GM12878 (cell line): ENCODE measurements around the gene KIF1C. TPM values are rescaled to one million over a fixed set of nuclear protein-coding genes. Genes with fewer than 3 reads are reported as not detected.
A peak's percentile ranks its signal among the peaks of the same experiment; 100 is the strongest.

Source experiments
- BACH1 ChIP-seq: fragments of 450-650 bp; IDR thresholded peaks from 2 replicates; pipeline ENCODE4 v1.6.1; 2017; ENCODE audit warnings: mild to moderate bottlenecking, borderline replicate concordance
- ETV6 ChIP-seq, 2 experiments: fragments of 450-650 bp in 1 of 2; IDR thresholded peaks in 1 of 2; conservative IDR thresholded peaks in 1 of 2; 2 replicates each; pipeline ENCODE4 v1.6.1; 2014; ENCODE audit warnings: antibody characterized with exemption in 1 of 2, borderline replicate concordance in 1 of 2, low read depth in 1 of 2, mild to moderate bottlenecking in 1 of 2, moderate library complexity in 1 of 2
- MEF2B ChIP-seq: fragments of 450-650 bp; IDR thresholded peaks from 2 replicates; pipeline ENCODE4 v1.6.1; 2018; ENCODE audit warnings: mild to moderate bottlenecking, moderate library complexity; ENCODE audit not compliant: partially characterized antibody, poor library complexity, severe bottlenecking
- RAD21 ChIP-seq: IDR thresholded peaks from 2 replicates; pipeline ENCODE4 v1.6.1; 2011; ENCODE audit warnings: mild to moderate bottlenecking, low read depth, low read length, moderate library complexity; ENCODE audit not compliant: insufficient read depth
- RAD51 ChIP-seq: fragments of 450-650 bp; IDR thresholded peaks from 2 replicates; pipeline ENCODE4 v1.6.1; 2016; ENCODE audit warnings: moderate library complexity, mild to moderate bottlenecking, inconsistent platforms
- RELA ChIP-seq: fragments of 450-650 bp; IDR thresholded peaks from 2 replicates; pipeline ENCODE4 v1.8.0; 2014; ENCODE audit warnings: borderline replicate concordance; ENCODE audit not compliant: partially characterized antibody
- SIN3A ChIP-seq: IDR thresholded peaks from 2 replicates; pipeline ENCODE4 v1.6.1; 2012; ENCODE audit warnings: low read depth, low read length, improper control_type of control experiment
- SMC3 ChIP-seq: IDR thresholded peaks from 2 replicates; pipeline ENCODE4 v1.6.1; 2011; ENCODE audit warnings: low read length, improper control_type of control experiment, borderline replicate concordance
- TBL1XR1 ChIP-seq: IDR thresholded peaks from 2 replicates; pipeline ENCODE4 v1.6.1; 2012; ENCODE audit warnings: low read depth, low read length, improper control_type of control experiment
- WRNIP1 ChIP-seq: IDR thresholded peaks from 2 replicates; pipeline ENCODE4 v1.6.1; 2011; ENCODE audit warnings: low read depth, low read length, improper control_type of control experiment, borderline replicate concordance
- YBX1 ChIP-seq: fragments of 450-650 bp; IDR thresholded peaks from 2 replicates; pipeline ENCODE4 v1.6.1; 2016; ENCODE audit warnings: antibody characterized with exemption
- polyA plus RNA-seq, 11 experiments: library from polyadenylated mRNA; depleted of rRNA in 4 of 11; unstranded in 6 of 11; stranded (reverse) in 5 of 11; fragments of >200 nt; fragmentation: Nextera tagmentation in 4 of 11; fragmentation: Illumina TruSeq in 1 of 11; extraction: Ambion mirVana in 4 of 11; extraction: Trizol in 1 of 11; gene quantifications; 1 replicate in 1 of 11; 2 replicates in 10 of 11; pipeline versions ENCODE4 v1.2.1 to v1.2.3, GENCODE V29; 2011 to 2016; ENCODE audit warnings: inconsistent platforms in 2 of 11, missing spikeins in 2 of 11, low read depth in 1 of 11
- total RNA-seq, 4 experiments: library from RNA; depleted of rRNA in 3 of 4; stranded (reverse); fragments of >200 nt in 3 of 4; fragmentation: Illumina TruSeq in 1 of 4; extraction: Trizol in 1 of 4; gene quantifications; 2 replicates each; pipeline versions ENCODE4 v1.2.1 to v1.2.3, GENCODE V29; 2013 to 2021
- TF ChIP-seq, protein P1 (sequence below): fragments of 450-650 bp; IDR thresholded peaks from 2 replicates; pipeline ENCODE4 v1.6.1; 2016; ENCODE audit warnings: mild to moderate bottlenecking
- TF ChIP-seq, protein P2 (sequence below): fragments of 450-650 bp; formaldehyde crosslinking; IDR thresholded peaks from 2 replicates; pipeline ENCODE4 v1.5.0; 2022; ENCODE audit warnings: mild to moderate bottlenecking, missing genetic modification characterization
- TF ChIP-seq, protein P3 (sequence below), 3 experiments: IDR thresholded peaks in 2 of 3; conservative IDR thresholded peaks in 1 of 3; 2 replicates each; pipeline ENCODE4 v1.5.1; 2011; ENCODE audit warnings: low read depth in 3 of 3, low read length in 3 of 3, mild to moderate bottlenecking in 3 of 3, control low read depth in 2 of 3, moderate library complexity in 2 of 3, inconsistent platforms in 1 of 3, mixed read lengths in 1 of 3; ENCODE audit not compliant: control insufficient read depth in 2 of 3, insufficient read depth in 1 of 3; ENCODE audit errors: extremely low read depth in 1 of 3
- TF ChIP-seq, protein P4 (sequence below): fragments of 150-350 bp; IDR thresholded peaks from 2 replicates; pipeline ENCODE4 v1.6.1; 2014; ENCODE audit warnings: mild to moderate bottlenecking, low read depth, low read length
- TF ChIP-seq, protein P5 (sequence below): fragments of 450-650 bp; IDR thresholded peaks from 2 replicates; pipeline ENCODE4 v1.6.1; 2016; ENCODE audit warnings: mild to moderate bottlenecking, moderate library complexity, borderline replicate concordance

The KIF1C gene
- total and polyA plus RNA-seq, 10 of the 15 experiments (the other 5 are each of a cell fraction or from before 2014, with no cell fraction given) = 1.4 to 65.9 (median 21.1) TPM

DNA sequence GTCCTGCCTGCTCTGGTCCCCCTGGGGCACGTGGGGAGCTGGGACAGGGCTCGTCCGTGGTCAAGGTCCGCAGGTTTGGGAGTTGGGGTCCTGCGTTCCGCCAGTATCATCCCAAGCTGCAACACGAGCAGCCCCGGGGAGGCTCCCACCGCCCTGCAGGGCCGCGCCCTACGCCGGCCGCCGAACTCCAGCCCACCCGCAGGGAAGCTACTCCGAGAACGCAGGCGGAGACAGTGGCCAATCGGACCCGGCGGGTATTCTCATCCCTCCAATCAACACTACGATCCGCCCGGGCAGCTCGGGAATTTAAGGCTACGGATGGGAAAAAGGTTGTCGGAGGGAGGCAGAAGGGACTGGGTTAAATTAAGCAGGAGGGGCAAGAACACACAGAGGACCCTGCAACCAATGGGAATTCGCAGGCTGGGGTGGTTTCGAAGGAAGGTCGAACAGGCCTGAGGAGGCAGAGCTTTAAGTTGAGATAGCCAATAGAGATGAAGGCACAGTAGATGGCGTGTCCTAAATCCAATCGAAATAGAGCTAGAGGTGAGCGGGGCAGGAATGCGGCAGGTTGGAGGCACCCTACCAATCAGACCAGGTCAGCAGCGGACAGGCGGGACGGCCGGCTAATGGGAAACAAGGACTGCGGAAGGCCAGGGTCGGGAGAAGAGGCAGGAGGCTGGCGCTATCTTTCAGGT, 30.8 kb upstream of the KIF1C start (continued):
- TF ChIP-seq, protein P1, sequence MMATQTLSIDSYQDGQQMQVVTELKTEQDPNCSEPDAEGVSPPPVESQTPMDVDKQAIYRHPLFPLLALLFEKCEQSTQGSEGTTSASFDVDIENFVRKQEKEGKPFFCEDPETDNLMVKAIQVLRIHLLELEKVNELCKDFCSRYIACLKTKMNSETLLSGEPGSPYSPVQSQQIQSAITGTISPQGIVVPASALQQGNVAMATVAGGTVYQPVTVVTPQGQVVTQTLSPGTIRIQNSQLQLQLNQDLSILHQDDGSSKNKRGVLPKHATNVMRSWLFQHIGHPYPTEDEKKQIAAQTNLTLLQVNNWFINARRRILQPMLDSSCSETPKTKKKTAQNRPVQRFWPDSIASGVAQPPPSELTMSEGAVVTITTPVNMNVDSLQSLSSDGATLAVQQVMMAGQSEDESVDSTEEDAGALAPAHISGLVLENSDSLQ = peak; percentile 100
- no peak for TF ChIP-seq RAD51
- TF ChIP-seq, protein P2, sequence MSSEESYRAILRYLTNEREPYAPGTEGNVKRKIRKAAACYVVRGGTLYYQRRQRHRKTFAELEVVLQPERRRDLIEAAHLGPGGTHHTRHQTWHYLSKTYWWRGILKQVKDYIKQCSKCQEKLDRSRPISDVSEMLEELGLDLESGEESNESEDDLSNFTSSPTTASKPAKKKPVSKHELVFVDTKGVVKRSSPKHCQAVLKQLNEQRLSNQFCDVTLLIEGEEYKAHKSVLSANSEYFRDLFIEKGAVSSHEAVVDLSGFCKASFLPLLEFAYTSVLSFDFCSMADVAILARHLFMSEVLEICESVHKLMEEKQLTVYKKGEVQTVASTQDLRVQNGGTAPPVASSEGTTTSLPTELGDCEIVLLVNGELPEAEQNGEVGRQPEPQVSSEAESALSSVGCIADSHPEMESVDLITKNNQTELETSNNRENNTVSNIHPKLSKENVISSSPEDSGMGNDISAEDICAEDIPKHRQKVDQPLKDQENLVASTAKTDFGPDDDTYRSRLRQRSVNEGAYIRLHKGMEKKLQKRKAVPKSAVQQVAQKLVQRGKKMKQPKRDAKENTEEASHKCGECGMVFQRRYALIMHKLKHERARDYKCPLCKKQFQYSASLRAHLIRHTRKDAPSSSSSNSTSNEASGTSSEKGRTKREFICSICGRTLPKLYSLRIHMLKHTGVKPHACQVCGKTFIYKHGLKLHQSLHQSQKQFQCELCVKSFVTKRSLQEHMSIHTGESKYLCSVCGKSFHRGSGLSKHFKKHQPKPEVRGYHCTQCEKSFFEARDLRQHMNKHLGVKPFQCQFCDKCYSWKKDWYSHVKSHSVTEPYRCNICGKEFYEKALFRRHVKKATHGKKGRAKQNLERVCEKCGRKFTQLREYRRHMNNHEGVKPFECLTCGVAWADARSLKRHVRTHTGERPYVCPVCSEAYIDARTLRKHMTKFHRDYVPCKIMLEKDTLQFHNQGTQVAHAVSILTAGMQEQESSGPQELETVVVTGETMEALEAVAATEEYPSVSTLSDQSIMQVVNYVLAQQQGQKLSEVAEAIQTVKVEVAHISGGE (CRISPR knock-in tag) = no peak
- 0 out of 2 replicates have a peak, but pooled peaks have one; percentile 10 for TF ChIP-seq TBL1XR1
- TF ChIP-seq MEF2B = no peak
- TF ChIP-seq, protein P3, sequence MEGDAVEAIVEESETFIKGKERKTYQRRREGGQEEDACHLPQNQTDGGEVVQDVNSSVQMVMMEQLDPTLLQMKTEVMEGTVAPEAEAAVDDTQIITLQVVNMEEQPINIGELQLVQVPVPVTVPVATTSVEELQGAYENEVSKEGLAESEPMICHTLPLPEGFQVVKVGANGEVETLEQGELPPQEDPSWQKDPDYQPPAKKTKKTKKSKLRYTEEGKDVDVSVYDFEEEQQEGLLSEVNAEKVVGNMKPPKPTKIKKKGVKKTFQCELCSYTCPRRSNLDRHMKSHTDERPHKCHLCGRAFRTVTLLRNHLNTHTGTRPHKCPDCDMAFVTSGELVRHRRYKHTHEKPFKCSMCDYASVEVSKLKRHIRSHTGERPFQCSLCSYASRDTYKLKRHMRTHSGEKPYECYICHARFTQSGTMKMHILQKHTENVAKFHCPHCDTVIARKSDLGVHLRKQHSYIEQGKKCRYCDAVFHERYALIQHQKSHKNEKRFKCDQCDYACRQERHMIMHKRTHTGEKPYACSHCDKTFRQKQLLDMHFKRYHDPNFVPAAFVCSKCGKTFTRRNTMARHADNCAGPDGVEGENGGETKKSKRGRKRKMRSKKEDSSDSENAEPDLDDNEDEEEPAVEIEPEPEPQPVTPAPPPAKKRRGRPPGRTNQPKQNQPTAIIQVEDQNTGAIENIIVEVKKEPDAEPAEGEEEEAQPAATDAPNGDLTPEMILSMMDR (IDR thresholded peaks at IDR 0.05 in 2 of 3, conservative IDR thresholded peaks at IDR 0.05 in 1 of 3; ENCODE audit: control insufficient read depth in 2 of 3, extremely low read depth in 1 of 3, insufficient read depth in 1 of 3, low read depth in 3 of 3, low read length in 3 of 3) = no peak
- no peak for TF ChIP-seq WRNIP1
- no peak for TF ChIP-seq RELA
- no peak for TF ChIP-seq RAD21
- TF ChIP-seq YBX1 = no peak
- no peak for TF ChIP-seq SMC3
- peak; percentile 17; the same call in 1 of the 2 replicates for TF ChIP-seq BACH1
- TF ChIP-seq, protein P4, sequence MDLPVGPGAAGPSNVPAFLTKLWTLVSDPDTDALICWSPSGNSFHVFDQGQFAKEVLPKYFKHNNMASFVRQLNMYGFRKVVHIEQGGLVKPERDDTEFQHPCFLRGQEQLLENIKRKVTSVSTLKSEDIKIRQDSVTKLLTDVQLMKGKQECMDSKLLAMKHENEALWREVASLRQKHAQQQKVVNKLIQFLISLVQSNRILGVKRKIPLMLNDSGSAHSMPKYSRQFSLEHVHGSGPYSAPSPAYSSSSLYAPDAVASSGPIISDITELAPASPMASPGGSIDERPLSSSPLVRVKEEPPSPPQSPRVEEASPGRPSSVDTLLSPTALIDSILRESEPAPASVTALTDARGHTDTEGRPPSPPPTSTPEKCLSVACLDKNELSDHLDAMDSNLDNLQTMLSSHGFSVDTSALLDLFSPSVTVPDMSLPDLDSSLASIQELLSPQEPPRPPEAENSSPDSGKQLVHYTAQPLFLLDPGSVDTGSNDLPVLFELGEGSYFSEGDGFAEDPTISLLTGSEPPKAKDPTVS = 0 out of 2 replicates have a peak, but pooled peaks have one; percentile 10
- TF ChIP-seq, protein P5, sequence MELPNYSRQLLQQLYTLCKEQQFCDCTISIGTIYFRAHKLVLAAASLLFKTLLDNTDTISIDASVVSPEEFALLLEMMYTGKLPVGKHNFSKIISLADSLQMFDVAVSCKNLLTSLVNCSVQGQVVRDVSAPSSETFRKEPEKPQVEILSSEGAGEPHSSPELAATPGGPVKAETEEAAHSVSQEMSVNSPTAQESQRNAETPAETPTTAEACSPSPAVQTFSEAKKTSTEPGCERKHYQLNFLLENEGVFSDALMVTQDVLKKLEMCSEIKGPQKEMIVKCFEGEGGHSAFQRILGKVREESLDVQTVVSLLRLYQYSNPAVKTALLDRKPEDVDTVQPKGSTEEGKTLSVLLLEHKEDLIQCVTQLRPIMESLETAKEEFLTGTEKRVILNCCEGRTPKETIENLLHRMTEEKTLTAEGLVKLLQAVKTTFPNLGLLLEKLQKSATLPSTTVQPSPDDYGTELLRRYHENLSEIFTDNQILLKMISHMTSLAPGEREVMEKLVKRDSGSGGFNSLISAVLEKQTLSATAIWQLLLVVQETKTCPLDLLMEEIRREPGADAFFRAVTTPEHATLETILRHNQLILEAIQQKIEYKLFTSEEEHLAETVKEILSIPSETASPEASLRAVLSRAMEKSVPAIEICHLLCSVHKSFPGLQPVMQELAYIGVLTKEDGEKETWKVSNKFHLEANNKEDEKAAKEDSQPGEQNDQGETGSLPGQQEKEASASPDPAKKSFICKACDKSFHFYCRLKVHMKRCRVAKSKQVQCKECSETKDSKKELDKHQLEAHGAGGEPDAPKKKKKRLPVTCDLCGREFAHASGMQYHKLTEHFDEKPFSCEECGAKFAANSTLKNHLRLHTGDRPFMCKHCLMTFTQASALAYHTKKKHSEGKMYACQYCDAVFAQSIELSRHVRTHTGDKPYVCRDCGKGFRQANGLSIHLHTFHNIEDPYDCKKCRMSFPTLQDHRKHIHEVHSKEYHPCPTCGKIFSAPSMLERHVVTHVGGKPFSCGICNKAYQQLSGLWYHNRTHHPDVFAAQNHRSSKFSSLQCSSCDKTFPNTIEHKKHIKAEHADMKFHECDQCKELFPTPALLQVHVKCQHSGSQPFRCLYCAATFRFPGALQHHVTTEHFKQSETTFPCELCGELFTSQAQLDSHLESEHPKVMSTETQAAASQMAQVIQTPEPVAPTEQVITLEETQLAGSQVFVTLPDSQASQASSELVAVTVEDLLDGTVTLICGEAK = peak; percentile 76; the same call in 1 of the 2 replicates
- TF ChIP-seq SIN3A = peak; percentile 38
- no peak for TF ChIP-seq ETV6 (conservative IDR thresholded peaks at IDR 0.05 in 1 of 2, IDR thresholded peaks at IDR 0.05 in 1 of 2; ENCODE audit: borderline replicate concordance in 1 of 2, low read depth in 1 of 2)
